HCEC 1CT (cell line): ENCODE data around the gene NOP10.
A peak's percentile ranks its signal among the peaks of the same experiment; 100 is the strongest.

Experiments
- DNase-seq: peaks from one replicate; pipeline ENCODE4 v3.0.0-alpha.2; 2017

Gene NOP10

DNA sequence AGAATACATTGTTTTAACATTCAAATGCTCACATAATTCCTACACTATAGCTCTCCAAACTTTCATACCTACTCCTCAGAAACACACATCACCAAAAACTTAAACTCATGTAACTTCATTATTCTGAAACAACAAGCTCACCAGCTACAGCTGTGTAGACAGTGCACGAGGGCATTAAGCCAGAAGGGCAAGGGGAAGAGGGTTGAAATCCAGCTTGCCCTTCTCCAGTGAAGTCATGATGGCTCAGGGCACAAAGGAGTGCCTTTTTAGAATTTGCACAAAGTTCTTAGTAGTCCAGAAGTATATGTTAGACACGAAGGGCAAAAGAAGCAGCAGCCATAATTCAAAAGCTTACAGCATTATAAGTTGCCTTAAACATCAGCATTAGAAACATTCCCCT, 13.9 kb downstream of the NOP10 start:
- DNase-seq: no peak

DNA sequence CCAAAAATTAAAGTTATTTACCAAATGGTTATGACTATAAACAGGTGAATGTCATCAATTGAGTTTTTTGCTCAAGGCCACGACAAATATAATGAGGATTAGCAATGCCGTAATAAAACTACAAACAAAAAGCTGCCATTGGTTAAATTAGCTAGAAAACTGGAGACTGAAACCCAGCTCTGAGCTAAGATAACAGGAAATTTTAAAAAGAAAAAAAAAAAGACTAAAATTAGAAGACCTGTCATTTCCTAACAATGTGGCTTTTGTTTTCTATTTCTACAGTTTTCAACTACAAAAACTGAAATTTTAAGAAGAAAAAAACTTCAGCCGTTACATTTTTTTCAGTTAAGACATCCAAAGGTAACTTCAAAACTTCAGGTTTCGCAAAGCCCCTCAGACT, 15.0 kb downstream of the NOP10 start:
- DNase-seq: no peak

DNA sequence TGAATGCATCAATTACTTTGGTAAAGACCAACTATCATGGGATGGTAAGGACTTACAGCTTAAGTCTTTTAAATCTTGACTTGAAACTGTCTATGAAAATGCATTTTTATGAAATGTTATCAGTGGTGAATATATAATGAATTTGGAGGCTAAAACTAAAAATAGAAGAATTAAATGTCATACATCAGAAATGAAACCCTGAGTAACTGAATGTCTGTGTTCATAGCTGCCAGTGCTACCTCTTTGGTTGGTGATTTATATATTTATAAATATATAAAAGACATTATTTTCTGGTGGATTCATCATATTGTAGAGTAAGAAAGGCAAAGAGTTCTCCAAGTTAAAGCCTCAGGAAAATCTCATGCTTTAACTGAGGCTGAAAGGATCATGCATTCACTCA, 17.6 kb downstream of the NOP10 start:
- no peak for DNase-seq

DNA sequence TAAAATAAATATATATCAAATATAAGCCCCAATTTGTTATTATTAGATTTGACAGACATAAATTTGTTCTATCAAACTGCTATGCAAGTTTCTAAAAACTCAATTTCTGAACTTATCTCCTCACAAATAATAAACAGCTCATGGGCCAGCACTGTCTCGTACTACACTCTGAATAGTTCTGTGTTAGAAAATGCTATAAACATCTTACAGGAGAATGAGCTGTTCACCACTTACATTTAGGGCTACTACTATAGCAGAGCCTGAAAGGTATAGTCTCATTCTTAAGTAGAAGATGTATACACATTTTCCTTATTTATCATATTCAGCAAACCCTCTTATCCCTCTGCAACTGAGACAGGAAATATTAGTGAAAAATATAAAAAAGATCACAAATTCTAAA, 18.0 kb downstream of the NOP10 start:
- DNase-seq: no peak

DNA sequence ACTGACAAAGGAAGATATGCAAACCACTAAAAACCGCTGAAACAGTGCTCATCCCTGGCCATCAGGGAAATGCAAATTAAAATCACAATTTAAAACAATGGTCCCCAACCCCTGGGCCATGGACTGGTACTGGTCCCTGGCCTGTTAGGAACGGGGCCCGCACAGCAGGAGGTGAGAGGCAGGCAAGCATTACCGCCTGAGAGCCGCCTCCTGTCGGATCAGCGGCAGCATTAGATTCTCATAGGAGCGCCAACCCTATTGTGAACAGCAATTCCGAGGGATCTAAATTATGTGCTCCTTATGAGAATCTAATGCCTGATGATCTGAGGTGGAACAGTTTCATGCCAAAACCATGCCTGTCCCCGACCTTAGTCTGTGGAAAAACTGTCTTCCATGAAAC, 19.7 kb downstream of the NOP10 start:
- DNase-seq: no peak

DNA sequence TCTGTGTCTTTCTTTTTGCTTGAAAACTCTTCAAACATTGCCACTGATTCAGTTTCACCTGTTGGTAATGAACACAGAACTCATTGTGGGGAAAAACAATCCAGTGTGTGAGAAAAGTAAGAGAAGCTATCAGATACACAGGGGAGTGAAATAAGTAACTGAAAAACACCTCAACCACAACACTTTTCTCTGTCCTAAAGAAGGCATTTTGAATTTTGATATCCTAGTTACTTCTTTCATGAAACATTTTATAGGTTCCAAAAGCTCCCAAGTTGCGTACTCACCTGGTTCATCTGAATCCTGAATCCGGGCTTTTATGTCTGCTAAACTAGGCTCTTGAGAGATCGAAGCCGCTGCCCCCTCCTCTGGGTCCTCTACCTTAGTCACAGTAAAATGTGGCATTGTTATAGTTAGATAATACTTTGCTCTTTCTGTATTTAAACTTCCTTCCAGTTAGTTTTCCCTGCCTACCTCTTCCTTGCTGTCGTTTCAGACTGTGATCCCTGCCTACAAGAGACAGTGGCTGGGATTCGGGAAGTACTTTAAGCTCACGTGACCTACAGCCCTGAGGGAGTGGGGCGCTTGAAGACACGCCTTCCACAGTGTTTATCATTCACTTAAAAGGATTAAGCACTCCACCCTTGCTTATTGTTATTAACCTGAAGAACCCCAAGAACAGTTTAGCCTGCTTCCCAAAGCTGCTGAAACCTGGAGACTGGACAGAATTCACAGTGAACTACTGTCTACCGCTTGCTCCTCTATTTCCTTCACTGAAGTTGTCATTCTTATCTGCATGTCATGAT, 24.5 kb downstream of the NOP10 start:
- DNase-seq: peak; percentile 69

DNA sequence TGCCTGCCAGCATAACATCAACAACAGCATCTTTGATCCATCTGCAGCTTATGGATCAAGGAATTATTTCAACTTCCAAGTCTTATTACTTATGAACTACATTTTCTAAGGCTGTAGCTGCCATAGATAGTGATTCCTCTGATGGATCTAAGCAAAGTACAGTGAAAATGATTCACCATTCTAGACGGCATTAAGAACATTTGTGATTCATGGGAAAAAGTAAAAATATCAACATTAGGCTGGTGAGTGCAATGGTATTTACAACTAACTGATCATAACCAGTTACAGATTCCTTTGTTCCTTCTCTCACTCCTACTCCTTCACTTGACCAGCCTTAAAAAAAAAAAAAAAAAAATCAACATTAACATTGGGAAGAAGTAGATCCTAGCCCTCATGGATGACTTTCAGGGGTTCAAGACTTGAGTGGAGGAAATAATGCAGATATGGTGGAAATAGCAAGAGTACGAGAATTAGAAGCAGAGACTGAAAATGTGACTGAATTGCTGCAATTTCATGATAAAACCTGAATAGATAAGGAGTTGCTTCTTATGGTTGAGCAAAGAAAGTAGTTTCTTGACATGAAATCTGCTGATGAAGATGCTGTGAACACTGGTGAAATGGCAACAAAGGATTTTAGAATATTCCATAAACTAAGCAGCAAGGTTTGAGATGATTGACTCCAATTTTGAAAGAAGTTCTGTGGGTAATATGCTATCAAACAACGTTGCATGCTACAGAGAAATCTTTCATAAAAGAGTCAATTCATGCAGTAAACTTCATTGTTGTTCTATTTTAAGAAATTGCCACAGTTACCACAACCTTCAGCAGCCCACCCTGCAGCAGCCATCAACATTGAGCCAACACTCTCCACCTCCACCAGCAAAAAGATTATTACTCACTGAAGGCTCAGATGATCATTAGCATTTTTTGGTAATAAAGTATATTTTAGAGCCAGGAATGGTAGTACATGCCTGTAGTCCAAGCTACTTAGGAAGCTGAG, 28.1 kb downstream of the NOP10 start:
- no peak for DNase-seq

DNA sequence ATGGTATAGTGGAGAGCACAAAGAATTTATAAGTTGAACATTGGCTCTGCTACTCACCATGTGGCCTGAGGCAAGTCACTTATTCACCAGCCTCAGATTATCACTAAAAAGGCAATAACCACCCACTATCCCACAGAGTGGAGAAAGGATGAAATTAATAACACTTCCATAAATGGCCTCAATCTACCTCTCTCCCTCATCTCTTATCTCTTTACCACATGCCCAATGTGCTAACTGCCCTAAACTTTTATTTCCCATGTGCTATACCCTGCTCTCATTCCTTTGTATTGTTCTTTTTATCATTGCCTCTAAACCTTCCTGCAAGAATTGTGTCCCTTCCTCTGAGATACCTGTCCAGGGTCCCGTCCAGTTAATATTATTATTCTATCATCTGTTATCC, 31.4 kb downstream of the NOP10 start:
- no peak for DNase-seq

DNA sequence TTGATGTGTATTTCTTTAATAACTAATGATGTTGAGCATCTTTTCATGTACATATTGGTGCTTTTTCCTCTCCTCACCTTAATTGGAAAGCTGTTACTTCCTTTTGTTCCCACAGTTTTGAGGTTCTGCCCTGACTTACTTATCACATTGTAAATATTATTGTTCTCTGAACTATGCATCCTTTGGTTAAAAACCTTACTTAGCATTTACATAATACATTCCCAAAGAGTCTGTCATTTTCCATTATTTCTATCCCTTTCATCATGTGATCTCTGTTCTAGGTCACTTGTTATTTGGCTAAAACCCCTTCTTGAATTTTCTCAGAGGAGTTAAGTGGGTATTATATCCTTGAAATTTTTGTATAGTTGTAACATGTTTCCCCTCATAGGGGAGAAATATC, 38.3 kb downstream of the NOP10 start:
- peak; percentile 69 for DNase-seq

DNA sequence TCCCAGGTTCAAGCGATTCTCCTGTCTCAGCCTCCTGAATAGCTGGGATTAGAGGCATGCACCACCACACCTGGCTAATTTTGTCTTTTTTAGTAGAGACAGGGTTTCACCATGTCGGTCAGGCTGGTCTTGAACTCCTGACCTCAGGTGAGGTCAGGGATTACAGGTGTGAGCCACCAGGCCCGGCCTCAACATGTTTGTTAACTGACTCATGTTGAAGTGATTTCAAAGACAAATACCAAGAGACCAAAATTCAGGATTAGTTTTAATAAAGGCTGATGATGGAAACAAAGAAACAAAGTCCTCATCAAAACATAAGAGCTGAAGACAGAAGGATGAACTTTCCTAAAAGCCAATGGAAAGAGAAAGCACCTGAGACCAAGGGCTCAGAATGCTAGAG, 41.9 kb downstream of the NOP10 start:
- no peak for DNase-seq

DNA sequence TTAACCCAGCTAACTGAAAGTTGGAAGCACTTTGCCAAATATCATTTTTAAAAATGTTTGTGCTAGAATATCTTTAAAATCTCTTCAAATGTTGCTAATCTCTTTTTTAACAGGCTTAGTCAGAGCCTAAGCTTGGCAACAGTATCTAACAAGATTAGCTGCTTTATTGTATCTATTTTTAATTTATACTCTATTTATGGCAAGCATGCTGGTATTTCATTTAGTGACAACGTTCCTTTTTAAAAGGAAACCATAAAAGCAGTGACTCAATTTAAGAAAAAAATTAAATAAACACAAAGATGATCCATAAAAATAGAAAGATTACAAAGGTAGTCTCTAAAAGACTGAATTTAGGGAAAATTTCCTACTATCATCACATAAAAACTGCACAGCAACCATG, 45.9 kb downstream of the NOP10 start:
- DNase-seq: peak; percentile 30

DNA sequence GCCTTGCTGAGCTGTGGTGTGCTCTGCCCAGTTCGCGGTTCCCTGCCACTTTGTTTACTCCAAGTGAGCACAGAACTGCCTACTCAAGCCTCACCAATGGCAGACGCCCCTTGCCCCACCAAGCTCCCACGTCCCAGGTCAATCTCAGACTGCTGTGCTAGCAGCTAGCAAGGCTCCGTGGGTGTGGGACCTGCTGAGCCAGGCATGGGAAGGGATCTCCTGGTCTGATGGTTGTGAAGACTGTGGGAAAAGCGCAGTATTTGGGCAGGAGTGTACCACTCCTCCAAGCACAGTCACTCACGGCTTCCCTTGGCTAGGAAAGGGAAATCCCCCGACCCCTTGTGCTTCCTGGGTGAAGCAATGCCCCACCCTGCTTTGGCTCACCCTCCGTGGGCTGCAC, 50.3 kb downstream of the NOP10 start:
- no peak for DNase-seq
